Prostate gland (tissue), 2 donors: ENCODE measurements around the gene NF2.

Experiments
- CTCF ChIP-seq, 4 experiments: fragments of 200-600 bp in 2 of 4; fragments of 450-650 bp in 2 of 4; sonication (generic) in 2 of 4; IDR thresholded peaks; 1 replicate in 3 of 4; 2 replicates in 1 of 4; pipeline ENCODE4 v1.5.1; 2016 to 2019; ENCODE audit warnings: antibody characterized with exemption in 4 of 4, mild to moderate bottlenecking in 2 of 4, moderate library complexity in 2 of 4
- POLR2A ChIP-seq: fragments of 450-650 bp; IDR thresholded peaks from one replicate; pipeline ENCODE4 v1.6.1; 2016; ENCODE audit warnings: antibody characterized with exemption, mild to moderate bottlenecking
- POLR2AphosphoS5 ChIP-seq: sonication (generic); formaldehyde crosslinking; IDR thresholded peaks from one replicate; pipeline ENCODE4 v1.6.1; 2017; ENCODE audit warnings: antibody characterized with exemption

- no peak for TF ChIP-seq CTCF (IDR thresholded peaks at IDR 0.05)
- no peak for TF ChIP-seq POLR2AphosphoS5
- TF ChIP-seq POLR2A = no peak
Observed at GRCh38 chr22:29610780-29611179, 7.3 kb downstream of the NF2 start.
